Endothelial cell (in vitro differentiated cells): Measurements from ENCODE around the gene MVB12B. TPM values are rescaled to one million over a fixed set of nuclear protein-coding genes. Genes with fewer than 3 reads are reported as not detected.
"Not testable (repeated sequence)": the region's sequence is repeated elsewhere in the genome, so short reads cannot be mapped to it uniquely, and the experiment has no call there.

ENCODE experiments used
- DNase-seq: peaks from one replicate; pipeline ENCODE4 v3.0.0; 2021; ENCODE audit warnings: low spot score
- H3K27ac Mint-ChIP-seq: one replicate; pipeline ENCODE4 v1.8.0; 2021; ENCODE audit warnings: mixed read lengths, inconsistent platforms; ENCODE audit not compliant: unreplicated experiment
- H3K27me3 Mint-ChIP-seq: one replicate; pipeline ENCODE4 v1.8.0; 2021; ENCODE audit warnings: mild to moderate bottlenecking, moderate library complexity, mixed read lengths, inconsistent platforms; ENCODE audit not compliant: unreplicated experiment
- H3K36me3 Mint-ChIP-seq: one replicate; pipeline ENCODE4 v1.8.0; 2021; ENCODE audit warnings: mild to moderate bottlenecking, low read depth, mixed read lengths, inconsistent platforms; ENCODE audit not compliant: unreplicated experiment
- H3K4me1 Mint-ChIP-seq: one replicate; pipeline ENCODE4 v1.8.0; 2021; ENCODE audit warnings: mild to moderate bottlenecking, mixed read lengths, inconsistent platforms; ENCODE audit not compliant: unreplicated experiment
- H3K4me3 Mint-ChIP-seq: one replicate; pipeline ENCODE4 v1.8.0; 2021; ENCODE audit warnings: mild to moderate bottlenecking, mixed read lengths, inconsistent platforms; ENCODE audit not compliant: unreplicated experiment
- H3K9me3 Mint-ChIP-seq: one replicate; pipeline ENCODE4 v1.8.0; 2021; ENCODE audit warnings: mixed read lengths, inconsistent platforms; ENCODE audit not compliant: unreplicated experiment
- long read RNA-seq: library from polyadenylated mRNA; unstranded; transcript quantifications from one replicate; pipeline ENCODE4 v2.0.0, GENCODE V29; 2020; ENCODE audit not compliant: unreplicated experiment
- total RNA-seq: library from RNA; stranded (reverse); fragmentation: NEBNext Ultra II Directional; extraction: Animal tissue kit (Norgen Biotek cat#: 25700); gene quantifications from one replicate; pipeline ENCODE4 v1.2.1, GENCODE V29; 2021; ENCODE audit not compliant: unreplicated experiment
- TF ChIP-seq, protein P1 (sequence below): fragments of 200-600 bp; sonication (generic); IDR thresholded peaks from one replicate; pipeline ENCODE4 v1.5.0; 2021; ENCODE audit warnings: antibody characterized with exemption; ENCODE audit not compliant: unreplicated experiment

Gene MVB12B
- total RNA-seq = 18.8 TPM
- long read RNA-seq, partial matches to known transcripts = 0 of 2 reads
- long read RNA-seq, other reads (novel, unspliced or antisense) = 2 of 2 reads

- peak; percentile 45 for DNase-seq
- Mint-ChIP-seq H3K27me3 (no peaks in the 10 kb centered on the region), H3K4me3 (peak within 1 kb of the TSS; percentile 90), H3K27ac (peak within 1 kb of the TSS; percentile 61), H3K4me1 (peaks cover 10% of the 10 kb centered on the region), H3K9me3 (no peaks in the 10 kb centered on the region), H3K36me3 (peaks cover 8% of the 10 kb centered on the region)
- TF ChIP-seq, protein P1, sequence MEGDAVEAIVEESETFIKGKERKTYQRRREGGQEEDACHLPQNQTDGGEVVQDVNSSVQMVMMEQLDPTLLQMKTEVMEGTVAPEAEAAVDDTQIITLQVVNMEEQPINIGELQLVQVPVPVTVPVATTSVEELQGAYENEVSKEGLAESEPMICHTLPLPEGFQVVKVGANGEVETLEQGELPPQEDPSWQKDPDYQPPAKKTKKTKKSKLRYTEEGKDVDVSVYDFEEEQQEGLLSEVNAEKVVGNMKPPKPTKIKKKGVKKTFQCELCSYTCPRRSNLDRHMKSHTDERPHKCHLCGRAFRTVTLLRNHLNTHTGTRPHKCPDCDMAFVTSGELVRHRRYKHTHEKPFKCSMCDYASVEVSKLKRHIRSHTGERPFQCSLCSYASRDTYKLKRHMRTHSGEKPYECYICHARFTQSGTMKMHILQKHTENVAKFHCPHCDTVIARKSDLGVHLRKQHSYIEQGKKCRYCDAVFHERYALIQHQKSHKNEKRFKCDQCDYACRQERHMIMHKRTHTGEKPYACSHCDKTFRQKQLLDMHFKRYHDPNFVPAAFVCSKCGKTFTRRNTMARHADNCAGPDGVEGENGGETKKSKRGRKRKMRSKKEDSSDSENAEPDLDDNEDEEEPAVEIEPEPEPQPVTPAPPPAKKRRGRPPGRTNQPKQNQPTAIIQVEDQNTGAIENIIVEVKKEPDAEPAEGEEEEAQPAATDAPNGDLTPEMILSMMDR = no peak
Measured at GRCh38 chr9:126326228-126327005, at the start of gene MVB12B. MVB12B (plus strand) TSS chr9:126326829; CDS start chr9:126326930, 101 bp downstream.

- Mint-ChIP-seq H3K27ac (no peak overlapping the region), H3K36me3 (peaks cover 5% of the 10 kb centered on the region), H3K9me3 (no peaks in the 10 kb centered on the region), H3K27me3 (no peaks in the 10 kb centered on the region), H3K4me1 (no peaks in the 10 kb centered on the region), H3K4me3 (no peak overlapping the region)
- no peak for DNase-seq
- TF ChIP-seq, protein P1 = no peak
Measured at GRCh38 chr9:126283799-126284465, 42.7 kb upstream of the MVB12B start.

DNA sequence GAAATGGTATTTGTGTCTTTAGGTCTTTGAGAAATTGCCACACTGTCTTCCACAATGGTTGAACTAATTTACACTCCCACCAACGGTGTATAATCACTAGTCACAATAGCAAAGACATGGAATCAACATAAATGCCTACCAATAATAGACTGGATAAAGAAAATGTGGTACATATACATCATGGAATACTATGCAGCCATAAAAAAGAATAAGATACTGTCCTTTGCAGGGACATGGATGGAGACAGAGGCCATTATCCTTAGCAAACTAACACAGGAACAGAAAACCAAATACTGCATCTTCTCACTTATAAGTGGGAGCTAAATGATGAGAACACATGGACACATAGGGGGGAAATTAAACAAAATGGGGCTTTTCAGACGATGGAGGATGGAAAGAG is 41.0 kb upstream of the MVB12B start:
- H3K36me3 Mint-ChIP-seq, H3K27ac Mint-ChIP-seq, H3K4me3 Mint-ChIP-seq: not testable (repeated sequence)

DNA sequence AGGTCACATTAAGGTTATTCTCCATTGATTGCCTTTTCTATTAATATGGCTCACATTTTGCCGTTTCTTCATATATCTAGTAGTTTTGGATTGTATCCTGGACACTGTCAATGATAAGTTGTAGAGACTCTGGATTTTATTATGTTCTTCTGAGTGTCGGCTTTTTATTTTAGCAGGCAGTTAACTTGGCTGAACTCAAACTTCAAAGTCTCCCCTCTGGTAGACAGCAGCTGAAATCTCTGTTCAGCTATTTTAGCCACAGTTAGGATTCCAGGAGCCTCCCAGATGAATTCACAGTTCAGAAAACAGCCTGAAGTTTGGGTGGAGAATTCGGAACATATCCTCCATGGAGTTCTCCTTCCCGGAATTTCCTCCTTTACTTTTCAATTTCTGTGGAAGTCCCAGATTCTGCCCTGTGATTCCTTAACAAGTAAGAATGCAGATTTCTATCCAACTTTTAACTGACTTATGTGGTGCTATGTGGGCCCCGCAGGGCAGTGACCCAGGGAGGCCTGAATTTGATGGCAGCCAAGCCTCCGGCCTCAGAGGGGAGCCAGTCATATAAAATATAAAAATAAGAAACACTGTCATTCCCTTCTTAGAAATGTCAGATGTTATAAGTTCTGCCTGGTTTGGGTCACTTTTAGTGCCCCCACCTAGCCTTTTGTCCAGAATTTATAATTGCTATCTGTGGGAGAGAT is 39.3 kb upstream of the MVB12B start:
- no peak overlapping the region for H3K27ac Mint-ChIP-seq
- no peak for DNase-seq
- TF ChIP-seq, protein P1 = no peak
- no peaks in the 10 kb centered on the region for H3K9me3 Mint-ChIP-seq
- no peaks in the 10 kb centered on the region for H3K36me3 Mint-ChIP-seq
- no peaks in the 10 kb centered on the region for H3K27me3 Mint-ChIP-seq
- H3K4me3 Mint-ChIP-seq = no peak overlapping the region
- no peaks in the 10 kb centered on the region for H3K4me1 Mint-ChIP-seq

More for the DNA sequence above, 41.0 kb upstream of the MVB12B start:
- H3K4me1 Mint-ChIP-seq, DNase-seq, H3K9me3 Mint-ChIP-seq, H3K27me3 Mint-ChIP-seq: not testable (repeated sequence)

DNA sequence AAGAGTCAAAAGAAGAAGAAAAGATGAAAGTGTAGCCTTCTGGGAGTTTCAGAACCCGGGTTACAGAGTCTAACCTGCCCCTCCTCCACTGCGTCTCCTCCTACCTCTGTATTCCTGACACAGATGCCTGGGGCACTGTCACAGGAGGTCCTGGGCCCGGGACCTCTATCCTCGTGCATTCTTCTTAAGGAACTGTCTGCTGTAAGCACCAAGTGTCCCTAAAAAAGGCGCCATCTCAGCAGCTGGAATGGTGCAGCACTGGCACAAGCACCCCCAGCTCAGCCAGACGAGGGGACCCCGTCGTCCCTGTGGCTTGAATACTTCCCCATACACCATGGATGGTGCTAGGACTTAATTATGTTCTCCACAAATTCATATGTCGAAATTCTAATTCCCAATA is 35.8 kb upstream of the MVB12B start:
- no peak for DNase-seq
- peaks cover 3% of the 10 kb centered on the region for H3K27me3 Mint-ChIP-seq
- TF ChIP-seq, protein P1 = no peak
- no peaks in the 10 kb centered on the region for H3K9me3 Mint-ChIP-seq
- H3K4me1 Mint-ChIP-seq = no peaks in the 10 kb centered on the region
- no peak overlapping the region for H3K4me3 Mint-ChIP-seq
- no peak overlapping the region for H3K27ac Mint-ChIP-seq
- H3K36me3 Mint-ChIP-seq = no peaks in the 10 kb centered on the region
